Measurements from ENCODE around the gene MAL. TPM values are rescaled to one million over a fixed set of nuclear protein-coding genes. Genes with fewer than 3 reads are reported as not detected.

Gene MAL
- total and polyA plus RNA-seq, 2 of the 8 experiments (the other 6 are each of a cell fraction or from before 2014, with no cell fraction given) = not detected

- TF ChIP-seq, protein P1, sequence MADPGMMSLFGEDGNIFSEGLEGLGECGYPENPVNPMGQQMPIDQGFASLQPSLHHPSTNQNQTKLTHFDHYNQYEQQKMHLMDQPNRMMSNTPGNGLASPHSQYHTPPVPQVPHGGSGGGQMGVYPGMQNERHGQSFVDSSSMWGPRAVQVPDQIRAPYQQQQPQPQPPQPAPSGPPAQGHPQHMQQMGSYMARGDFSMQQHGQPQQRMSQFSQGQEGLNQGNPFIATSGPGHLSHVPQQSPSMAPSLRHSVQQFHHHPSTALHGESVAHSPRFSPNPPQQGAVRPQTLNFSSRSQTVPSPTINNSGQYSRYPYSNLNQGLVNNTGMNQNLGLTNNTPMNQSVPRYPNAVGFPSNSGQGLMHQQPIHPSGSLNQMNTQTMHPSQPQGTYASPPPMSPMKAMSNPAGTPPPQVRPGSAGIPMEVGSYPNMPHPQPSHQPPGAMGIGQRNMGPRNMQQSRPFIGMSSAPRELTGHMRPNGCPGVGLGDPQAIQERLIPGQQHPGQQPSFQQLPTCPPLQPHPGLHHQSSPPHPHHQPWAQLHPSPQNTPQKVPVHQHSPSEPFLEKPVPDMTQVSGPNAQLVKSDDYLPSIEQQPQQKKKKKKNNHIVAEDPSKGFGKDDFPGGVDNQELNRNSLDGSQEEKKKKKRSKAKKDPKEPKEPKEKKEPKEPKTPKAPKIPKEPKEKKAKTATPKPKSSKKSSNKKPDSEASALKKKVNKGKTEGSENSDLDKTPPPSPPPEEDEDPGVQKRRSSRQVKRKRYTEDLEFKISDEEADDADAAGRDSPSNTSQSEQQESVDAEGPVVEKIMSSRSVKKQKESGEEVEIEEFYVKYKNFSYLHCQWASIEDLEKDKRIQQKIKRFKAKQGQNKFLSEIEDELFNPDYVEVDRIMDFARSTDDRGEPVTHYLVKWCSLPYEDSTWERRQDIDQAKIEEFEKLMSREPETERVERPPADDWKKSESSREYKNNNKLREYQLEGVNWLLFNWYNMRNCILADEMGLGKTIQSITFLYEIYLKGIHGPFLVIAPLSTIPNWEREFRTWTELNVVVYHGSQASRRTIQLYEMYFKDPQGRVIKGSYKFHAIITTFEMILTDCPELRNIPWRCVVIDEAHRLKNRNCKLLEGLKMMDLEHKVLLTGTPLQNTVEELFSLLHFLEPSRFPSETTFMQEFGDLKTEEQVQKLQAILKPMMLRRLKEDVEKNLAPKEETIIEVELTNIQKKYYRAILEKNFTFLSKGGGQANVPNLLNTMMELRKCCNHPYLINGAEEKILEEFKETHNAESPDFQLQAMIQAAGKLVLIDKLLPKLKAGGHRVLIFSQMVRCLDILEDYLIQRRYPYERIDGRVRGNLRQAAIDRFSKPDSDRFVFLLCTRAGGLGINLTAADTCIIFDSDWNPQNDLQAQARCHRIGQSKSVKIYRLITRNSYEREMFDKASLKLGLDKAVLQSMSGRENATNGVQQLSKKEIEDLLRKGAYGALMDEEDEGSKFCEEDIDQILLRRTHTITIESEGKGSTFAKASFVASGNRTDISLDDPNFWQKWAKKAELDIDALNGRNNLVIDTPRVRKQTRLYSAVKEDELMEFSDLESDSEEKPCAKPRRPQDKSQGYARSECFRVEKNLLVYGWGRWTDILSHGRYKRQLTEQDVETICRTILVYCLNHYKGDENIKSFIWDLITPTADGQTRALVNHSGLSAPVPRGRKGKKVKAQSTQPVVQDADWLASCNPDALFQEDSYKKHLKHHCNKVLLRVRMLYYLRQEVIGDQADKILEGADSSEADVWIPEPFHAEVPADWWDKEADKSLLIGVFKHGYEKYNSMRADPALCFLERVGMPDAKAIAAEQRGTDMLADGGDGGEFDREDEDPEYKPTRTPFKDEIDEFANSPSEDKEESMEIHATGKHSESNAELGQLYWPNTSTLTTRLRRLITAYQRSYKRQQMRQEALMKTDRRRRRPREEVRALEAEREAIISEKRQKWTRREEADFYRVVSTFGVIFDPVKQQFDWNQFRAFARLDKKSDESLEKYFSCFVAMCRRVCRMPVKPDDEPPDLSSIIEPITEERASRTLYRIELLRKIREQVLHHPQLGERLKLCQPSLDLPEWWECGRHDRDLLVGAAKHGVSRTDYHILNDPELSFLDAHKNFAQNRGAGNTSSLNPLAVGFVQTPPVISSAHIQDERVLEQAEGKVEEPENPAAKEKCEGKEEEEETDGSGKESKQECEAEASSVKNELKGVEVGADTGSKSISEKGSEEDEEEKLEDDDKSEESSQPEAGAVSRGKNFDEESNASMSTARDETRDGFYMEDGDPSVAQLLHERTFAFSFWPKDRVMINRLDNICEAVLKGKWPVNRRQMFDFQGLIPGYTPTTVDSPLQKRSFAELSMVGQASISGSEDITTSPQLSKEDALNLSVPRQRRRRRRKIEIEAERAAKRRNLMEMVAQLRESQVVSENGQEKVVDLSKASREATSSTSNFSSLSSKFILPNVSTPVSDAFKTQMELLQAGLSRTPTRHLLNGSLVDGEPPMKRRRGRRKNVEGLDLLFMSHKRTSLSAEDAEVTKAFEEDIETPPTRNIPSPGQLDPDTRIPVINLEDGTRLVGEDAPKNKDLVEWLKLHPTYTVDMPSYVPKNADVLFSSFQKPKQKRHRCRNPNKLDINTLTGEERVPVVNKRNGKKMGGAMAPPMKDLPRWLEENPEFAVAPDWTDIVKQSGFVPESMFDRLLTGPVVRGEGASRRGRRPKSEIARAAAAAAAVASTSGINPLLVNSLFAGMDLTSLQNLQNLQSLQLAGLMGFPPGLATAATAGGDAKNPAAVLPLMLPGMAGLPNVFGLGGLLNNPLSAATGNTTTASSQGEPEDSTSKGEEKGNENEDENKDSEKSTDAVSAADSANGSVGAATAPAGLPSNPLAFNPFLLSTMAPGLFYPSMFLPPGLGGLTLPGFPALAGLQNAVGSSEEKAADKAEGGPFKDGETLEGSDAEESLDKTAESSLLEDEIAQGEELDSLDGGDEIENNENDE (IDR thresholded peaks at IDR 0.05; ENCODE audit: insufficient replicate concordance, low read length) = no peak
- TF ChIP-seq CBX5 (IDR thresholded peaks at IDR 0.05; ENCODE audit: low read depth, low read length) (no peak), RBBP5 (IDR thresholded peaks at IDR 0.05; ENCODE audit: borderline replicate concordance, low read depth, low read length) (no peak), CHD1 (IDR thresholded peaks at IDR 0.05; ENCODE audit: low read depth, low read length) (no peak), CEBPB (IDR thresholded peaks at IDR 0.05; ENCODE audit: low read depth, low read length) (no peak), FOSL1 (IDR thresholded peaks at IDR 0.05; ENCODE audit: insufficient read depth, low read depth, low read length) (no peak), MAFK (IDR thresholded peaks at IDR 0.05; ENCODE audit: low read depth, low read length) (no peak), BRCA1 (IDR thresholded peaks at IDR 0.05; ENCODE audit: low read depth, low read length) (no peak), RNF2 (IDR thresholded peaks at IDR 0.05; ENCODE audit: borderline replicate concordance, low read depth, low read length, missing control alignments, poor library complexity, severe bottlenecking) (no peak), EGR1 (IDR thresholded peaks at IDR 0.05; ENCODE audit: borderline replicate concordance, low read depth, low read length) (no peak), SIX5 (IDR thresholded peaks at IDR 0.05; ENCODE audit: low read depth, low read length) (no peak), ZNF274 (IDR thresholded peaks at IDR 0.05; ENCODE audit: borderline replicate concordance, extremely low read depth, low read length) (no peak)
These were observed 6.8 kb downstream of the MAL start (continued) for GRCh38 chr2:95032341-95032740.

Data from H1 (cell line).